Sigmoid colon (tissue), 4 donors: ENCODE data around the gene PAX3.

Experiments used
- CTCF ChIP-seq, 4 experiments: fragments of 450-650 bp in 3 of 4; fragments of 200-600 bp in 1 of 4; IDR thresholded peaks; one replicate each; pipeline ENCODE4 v1.5.1; 2016 to 2019; ENCODE audit warnings: antibody characterized with exemption in 4 of 4, mild to moderate bottlenecking in 3 of 4, moderate library complexity in 2 of 4
- EP300 ChIP-seq, 4 donors: sonication (generic); formaldehyde crosslinking; IDR thresholded peaks; one replicate each; pipeline ENCODE4 v1.6.1; 2017; ENCODE audit warnings: antibody characterized with exemption in 4 of 4
- POLR2AphosphoS5 ChIP-seq, 4 donors: sonication (generic); formaldehyde crosslinking; IDR thresholded peaks; one replicate each; pipeline ENCODE4 v1.6.1; 2017; ENCODE audit warnings: antibody characterized with exemption in 4 of 4

- TF ChIP-seq POLR2AphosphoS5 (IDR thresholded peaks at IDR 0.05) (no peak), CTCF (IDR thresholded peaks at IDR 0.05) (no peak), EP300 (IDR thresholded peaks at IDR 0.05) (no peak)
These were observed 21.9 kb upstream of the PAX3 start for GRCh38 chr2:222320436-222321395.
